Astrocyte (in vitro differentiated cells and primary cell): ENCODE results near the gene DENND10. TPM values are rescaled to one million over a fixed set of nuclear protein-coding genes. Genes with fewer than 3 reads are reported as not detected.

ENCODE experiments used
- DNase-seq: peaks from one replicate; pipeline ENCODE4 v3.0.0-alpha.2; 2010; ENCODE audit warnings: low read depth
- FAIRE-seq: peaks from 2 replicates; lab custom pipeline; 2011; peaks lifted over from hg19 to GRCh38; lab: Jason Lieb, UNC
- H2AFZ ChIP-seq: 2 replicates; pipeline ENCODE4 v1.6.0; 2012; ENCODE audit warnings: low read depth, low read length, inconsistent platforms
- H3K27ac ChIP-seq: 2 replicates; pipeline ENCODE4 v1.5.1; 2011; ENCODE audit warnings: low read depth, low read length, inconsistent platforms
- H3K27me3 ChIP-seq: 2 replicates; pipeline ENCODE4 v1.6.0; 2011; ENCODE audit warnings: low read length, inconsistent platforms; ENCODE audit not compliant: insufficient read depth
- H3K36me3 ChIP-seq: 2 replicates; pipeline ENCODE4 v1.5.1; 2011; ENCODE audit warnings: low read length, inconsistent platforms; ENCODE audit not compliant: insufficient read depth
- H3K4me1 ChIP-seq: 2 replicates; pipeline ENCODE4 v1.5.1; 2011; ENCODE audit warnings: low read length, inconsistent platforms; ENCODE audit not compliant: insufficient read depth
- H3K4me2 ChIP-seq: 2 replicates; pipeline ENCODE4 v1.6.0; 2012; ENCODE audit warnings: low read length, inconsistent platforms
- H3K4me3 ChIP-seq: 2 replicates; pipeline ENCODE4 v1.5.1; 2011; ENCODE audit warnings: low read depth, mild to moderate bottlenecking, low read length, inconsistent platforms; ENCODE audit not compliant: insufficient read depth
- H3K79me2 ChIP-seq: 2 replicates; pipeline ENCODE4 v1.6.0; 2012; ENCODE audit warnings: mild to moderate bottlenecking, low read length, inconsistent platforms; ENCODE audit not compliant: insufficient read depth
- H3K9ac ChIP-seq: 2 replicates; pipeline ENCODE4 v1.6.0; 2012; ENCODE audit warnings: mild to moderate bottlenecking, low read length, inconsistent platforms
- H3K9me3 ChIP-seq: 2 replicates; pipeline ENCODE4 v1.5.1; 2012; ENCODE audit warnings: low read depth, mild to moderate bottlenecking, low read length, inconsistent platforms; ENCODE audit not compliant: insufficient read depth
- H4K20me1 ChIP-seq: 2 replicates; pipeline ENCODE4 v1.6.0; 2012; ENCODE audit warnings: low read length, inconsistent platforms; ENCODE audit not compliant: insufficient read depth
- H3K27ac Mint-ChIP-seq: one replicate; pipeline ENCODE4 v1.8.0; 2021; ENCODE audit warnings: mild to moderate bottlenecking, mixed read lengths; ENCODE audit not compliant: unreplicated experiment
- H3K27me3 Mint-ChIP-seq: one replicate; pipeline ENCODE4 v1.8.0; 2021; ENCODE audit warnings: low read depth, mixed read lengths; ENCODE audit not compliant: unreplicated experiment
- H3K36me3 Mint-ChIP-seq: one replicate; pipeline ENCODE4 v1.8.0; 2021; ENCODE audit warnings: low read depth, mixed read lengths; ENCODE audit not compliant: unreplicated experiment
- H3K4me1 Mint-ChIP-seq: one replicate; pipeline ENCODE4 v1.8.0; 2021; ENCODE audit warnings: low read depth, mixed read lengths; ENCODE audit not compliant: unreplicated experiment
- H3K4me3 Mint-ChIP-seq: one replicate; pipeline ENCODE4 v1.8.0; 2021; ENCODE audit warnings: mild to moderate bottlenecking, moderate library complexity, mixed read lengths; ENCODE audit not compliant: unreplicated experiment
- H3K9me3 Mint-ChIP-seq: one replicate; pipeline ENCODE4 v1.8.0; 2021; ENCODE audit warnings: mild to moderate bottlenecking, mixed read lengths; ENCODE audit not compliant: unreplicated experiment
- CTCF ChIP-seq: IDR thresholded peaks from 2 replicates; pipeline ENCODE4 v1.5.1; 2011; ENCODE audit warnings: low read depth, mild to moderate bottlenecking, inconsistent platforms, low read length, moderate library complexity; ENCODE audit not compliant: insufficient read depth
- EZH2 ChIP-seq: IDR thresholded peaks from 2 replicates; pipeline ENCODE4 v1.6.1; 2012; ENCODE audit warnings: mild to moderate bottlenecking, low read length, inconsistent platforms; ENCODE audit not compliant: insufficient read depth
- total RNA-seq: library from RNA; stranded (reverse); gene quantifications from 2 replicates; pipeline ENCODE4 v1.2.1, GENCODE V29; 2021

Gene DENND10
- total RNA-seq, 1 donor from 2014 or later = 41.8 TPM

DNA sequence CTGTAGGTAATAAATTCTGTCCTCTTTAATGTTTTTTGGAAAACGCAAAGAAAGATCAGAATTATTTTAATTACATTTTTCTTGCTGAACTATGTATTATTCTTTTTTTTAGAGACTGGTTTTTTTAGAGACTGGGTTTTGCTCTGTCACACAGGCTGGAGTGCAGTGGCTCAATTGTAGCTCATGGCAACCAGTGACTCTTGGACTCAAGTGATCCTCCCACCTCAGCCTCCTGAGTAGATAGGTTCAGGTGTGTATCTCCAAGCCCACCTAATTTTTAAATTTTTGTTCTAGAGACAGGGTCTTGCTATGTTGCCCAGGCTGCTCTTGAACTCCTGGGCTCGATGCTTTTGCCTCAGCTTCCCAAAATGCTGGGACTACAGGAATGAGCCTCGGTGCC, 5.3 kb upstream of the DENND10 start:
- H3K4me3 ChIP-seq = no peak overlapping the region
- H3K36me3 ChIP-seq = no peaks in the 10 kb centered on the region
- Mint-ChIP-seq H3K36me3 (no peaks in the 10 kb centered on the region), H3K27ac (no peak overlapping the region), H3K27me3 (peaks cover 2% of the 10 kb centered on the region), H3K4me1 (no peaks in the 10 kb centered on the region), H3K4me3 (no peak overlapping the region), H3K9me3 (no peaks in the 10 kb centered on the region)
- no peak overlapping the region for H3K4me2 ChIP-seq
- no peak overlapping the region for H3K9ac ChIP-seq
- no peak overlapping the region for H2AFZ ChIP-seq
- H3K9me3 ChIP-seq = no peaks in the 10 kb centered on the region
- no peak for DNase-seq
- H3K27me3 ChIP-seq = peaks cover 4% of the 10 kb centered on the region
- H3K4me1 ChIP-seq = no peaks in the 10 kb centered on the region
- no peak overlapping the region for H3K27ac ChIP-seq
- H4K20me1 ChIP-seq = no peaks in the 10 kb centered on the region
- no peak for TF ChIP-seq CTCF
- TF ChIP-seq EZH2 = no peak
- no peak for FAIRE-seq
- H3K79me2 ChIP-seq = no peaks in the 10 kb centered on the region

- no peaks in the 10 kb centered on the region for H3K9me3 ChIP-seq
- H3K27me3 Mint-ChIP-seq = peaks cover 2% of the 10 kb centered on the region
- no peak overlapping the region for H3K4me3 Mint-ChIP-seq
- FAIRE-seq = no peak
- H3K4me3 ChIP-seq = no peak overlapping the region
- H3K27me3 ChIP-seq = peaks cover 4% of the 10 kb centered on the region
- H2AFZ ChIP-seq = no peak overlapping the region
- TF ChIP-seq EZH2 (no peak), CTCF (no peak)
- peaks cover 2% of the 10 kb centered on the region for H3K36me3 Mint-ChIP-seq
- H3K4me2 ChIP-seq = no peak overlapping the region
- no peak for DNase-seq
- no peak overlapping the region for H3K9ac ChIP-seq
- peak overlapping the region; percentile 71 for H3K27ac Mint-ChIP-seq
- peaks cover 4% of the 10 kb centered on the region for H3K4me1 Mint-ChIP-seq
- peaks cover 11% of the 10 kb centered on the region for H3K79me2 ChIP-seq
- H3K36me3 ChIP-seq = no peaks in the 10 kb centered on the region
- H4K20me1 ChIP-seq = peaks cover 11% of the 10 kb centered on the region
- peaks cover 7% of the 10 kb centered on the region for H3K4me1 ChIP-seq
- H3K9me3 Mint-ChIP-seq = no peaks in the 10 kb centered on the region
- H3K27ac ChIP-seq = no peak overlapping the region
Measured at GRCh38 chr10:119100434-119101238, 3.3 kb upstream of the DENND10 start.
